ENCODE results near the gene NFIL3. TPM values are rescaled to one million over a fixed set of nuclear protein-coding genes. Genes with fewer than 3 reads are reported as not detected.

NFIL3 gene
- total RNA-seq, 4 donors from 2014 or later: 13.9 to 38.6 (median 22.7) TPM

- H3K27ac ChIP-seq: no peak overlapping the region
- 100% methylated on average over 1 of the region's 1 CpG for WGBS, 2 donors
- TF ChIP-seq CTCF (IDR thresholded peaks at IDR 0.05): no peak
- no peak for TF ChIP-seq POLR2A (IDR thresholded peaks at IDR 0.05)
These were observed 21.5 kb upstream of the NFIL3 start for GRCh38 chr9:91445135-91445534.

GRCh38 chr9:91443994-91444392 lies 20.4 kb upstream of the NFIL3 start:
- intact Hi-C loops (cut with DNase I): no loop called here
- DNase-seq: no peak
- no peaks in the 10 kb centered on the region for H3K36me3 ChIP-seq
- H3K4me1 ChIP-seq: no peaks in the 10 kb centered on the region
- no peak for TF ChIP-seq POLR2A (IDR thresholded peaks at IDR 0.05)
- no peak for TF ChIP-seq CTCF (IDR thresholded peaks at IDR 0.05)
- H3K27ac ChIP-seq: no peak overlapping the region
- no peaks in the 10 kb centered on the region for H3K27me3 ChIP-seq
- no peak overlapping the region for H3K4me3 ChIP-seq (replicated peaks in 1 of 3)
- H3K9me3 ChIP-seq: no peaks in the 10 kb centered on the region

More at GRCh38 chr9:91445135-91445534, 21.5 kb upstream of the NFIL3 start:
- Histone ChIP-seq H3K27me3 (no peaks in the 10 kb centered on the region), H3K9me3 (no peaks in the 10 kb centered on the region), H3K4me1 (no peaks in the 10 kb centered on the region), H3K4me3 (replicated peaks in 1 of 3) (no peak overlapping the region), H3K36me3 (no peaks in the 10 kb centered on the region)
- no peak for DNase-seq
- intact Hi-C loops (cut with DNase I): no loop called here

GRCh38 chr9:91443321-91443993 lies 19.8 kb upstream of the NFIL3 start:
- Histone ChIP-seq H3K27me3 (no peaks in the 10 kb centered on the region), H3K4me1 (no peaks in the 10 kb centered on the region), H3K9me3 (no peaks in the 10 kb centered on the region), H3K4me3 (replicated peaks in 1 of 3) (no peak overlapping the region), H3K36me3 (no peaks in the 10 kb centered on the region), H3K27ac (no peak overlapping the region)
- TF ChIP-seq POLR2A (IDR thresholded peaks at IDR 0.05): no peak
- no peak for TF ChIP-seq CTCF (IDR thresholded peaks at IDR 0.05)
- no peak for DNase-seq
- WGBS, 2 donors: 93 to 97% methylated on average over 6 of the region's 8 CpGs
- intact Hi-C loops (cut with DNase I): no loop called here

GRCh38 chr9:91436841-91437240 lies 13.2 kb upstream of the NFIL3 start:
- Histone ChIP-seq H3K4me3 (replicated peaks in 1 of 3) (no peak overlapping the region), H3K4me1 (no peaks in the 10 kb centered on the region), H3K36me3 (no peaks in the 10 kb centered on the region), H3K27ac (no peak overlapping the region), H3K27me3 (no peaks in the 10 kb centered on the region), H3K9me3 (no peaks in the 10 kb centered on the region)
- WGBS, 2 donors: 90 to 95% methylated on average over 13 of the region's 13 CpGs
- DNase-seq: no peak
- intact Hi-C loops (cut with DNase I): no loop called here
- no peak for TF ChIP-seq POLR2A (IDR thresholded peaks at IDR 0.05)
- no peak for TF ChIP-seq CTCF (IDR thresholded peaks at IDR 0.05)

GRCh38 chr9:91433180-91433579 lies 9.5 kb upstream of the NFIL3 start:
- TF ChIP-seq CTCF (IDR thresholded peaks at IDR 0.05) (peak in 5 of 6 experiments; percentile 13 to 72 (median 56)), POLR2A (IDR thresholded peaks at IDR 0.05) (no peak)
- no peaks in the 10 kb centered on the region for H3K9me3 ChIP-seq
- H3K4me1 ChIP-seq: no peaks in the 10 kb centered on the region
- DNase-seq: peak in 1 of 2 donors; percentile 30
- no peak overlapping the region for H3K4me3 ChIP-seq (replicated peaks in 1 of 3)
- intact Hi-C loops (cut with DNase I): no loop called here
- 11 to 21% methylated on average over 2 of the region's 2 CpGs for WGBS, 2 donors
- no peaks in the 10 kb centered on the region for H3K27me3 ChIP-seq
- H3K36me3 ChIP-seq: no peaks in the 10 kb centered on the region
- peak overlapping the region in 1 of 3 donors; percentile 13 for H3K27ac ChIP-seq
